ENCODE data around the gene KDF1. TPM values are rescaled to one million over a fixed set of nuclear protein-coding genes. Genes with fewer than 3 reads are reported as not detected.

KDF1 gene, protein sequence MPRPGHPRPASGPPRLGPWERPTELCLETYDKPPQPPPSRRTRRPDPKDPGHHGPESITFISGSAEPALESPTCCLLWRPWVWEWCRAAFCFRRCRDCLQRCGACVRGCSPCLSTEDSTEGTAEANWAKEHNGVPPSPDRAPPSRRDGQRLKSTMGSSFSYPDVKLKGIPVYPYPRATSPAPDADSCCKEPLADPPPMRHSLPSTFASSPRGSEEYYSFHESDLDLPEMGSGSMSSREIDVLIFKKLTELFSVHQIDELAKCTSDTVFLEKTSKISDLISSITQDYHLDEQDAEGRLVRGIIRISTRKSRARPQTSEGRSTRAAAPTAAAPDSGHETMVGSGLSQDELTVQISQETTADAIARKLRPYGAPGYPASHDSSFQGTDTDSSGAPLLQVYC
- polyA plus RNA-seq (ENCODE audit: insufficient read length in 12 of 12), result 1 to 10 TPM in 2 of 12 donors, under 1 TPM in 3, not detected in 7; 0.09 to 5.0 (median 0.70) TPM
- long read RNA-seq, donor 1, transcript KDF1-201 (4 exons, 1,793 nt), result major isoform, 7 of 26 reads
- long read RNA-seq, donor 1, partial matches to known transcripts, result 19 of 26 reads
- long read RNA-seq, donor 1, other reads (novel, unspliced or antisense), result 0 of 26 reads
- long read RNA-seq, donor 2, result 0 reads
- long read RNA-seq, donor 3, result 0 reads
- long read RNA-seq, donor 4, result 0 reads
- long read RNA-seq, donor 5, result 0 reads
- long read RNA-seq, donor 6, result 0 reads
- long read RNA-seq, donor 7, partial matches to known transcripts, result 0 of 1 reads
- long read RNA-seq, donor 7, other reads (novel, unspliced or antisense), result 0 of 1 reads
- long read RNA-seq, donor 8, result 0 reads
- long read RNA-seq, donor 9, result 0 reads
- long read RNA-seq, donor 10, result 0 reads
- long read RNA-seq, donor 11, result 0 reads

- no peak for DNase-seq
Observed at GRCh38 chr1:26959722-26960624, at the start of gene KDF1. Gene KDF1, minus strand, starts transcription at chr1:26960468. Its CDS starts 8,088 bp downstream, at chr1:26952380.

- no peak for DNase-seq
Observed at GRCh38 chr1:27009601-27010197, 49.4 kb upstream of the KDF1 start.

DNA sequence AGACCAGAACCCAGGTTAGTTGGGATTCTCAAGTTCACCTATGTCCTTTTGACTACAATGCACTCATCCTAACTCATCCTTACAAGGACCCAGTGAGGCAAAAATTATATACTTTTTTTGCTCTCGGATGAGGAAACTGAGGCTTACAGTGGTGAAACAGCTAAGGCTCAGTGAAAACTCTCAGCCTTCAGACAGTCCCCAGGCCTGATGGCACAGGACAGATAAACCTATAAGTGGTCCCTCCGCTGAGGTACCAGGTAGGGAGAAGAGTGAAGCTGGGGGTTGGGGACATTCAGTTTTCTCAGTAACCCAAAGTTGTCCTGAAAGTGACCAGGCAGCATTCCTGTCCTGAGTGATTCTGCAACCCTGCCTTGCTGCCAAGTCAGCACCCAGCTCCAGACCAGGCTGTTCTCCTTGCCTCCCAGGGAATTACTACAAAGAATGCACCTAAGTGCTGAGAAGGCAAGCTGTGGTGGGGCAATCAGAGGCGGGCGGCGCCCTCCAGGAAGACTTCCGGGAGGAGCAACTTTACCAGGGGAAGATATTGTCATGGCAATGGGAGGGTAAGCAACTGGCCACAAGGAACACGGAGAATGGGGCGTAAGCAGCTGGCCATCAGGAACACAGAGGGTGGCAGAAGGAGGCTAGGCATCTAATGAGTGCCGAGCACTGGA is 47.8 kb upstream of the KDF1 start:
- no peak for DNase-seq

DNA sequence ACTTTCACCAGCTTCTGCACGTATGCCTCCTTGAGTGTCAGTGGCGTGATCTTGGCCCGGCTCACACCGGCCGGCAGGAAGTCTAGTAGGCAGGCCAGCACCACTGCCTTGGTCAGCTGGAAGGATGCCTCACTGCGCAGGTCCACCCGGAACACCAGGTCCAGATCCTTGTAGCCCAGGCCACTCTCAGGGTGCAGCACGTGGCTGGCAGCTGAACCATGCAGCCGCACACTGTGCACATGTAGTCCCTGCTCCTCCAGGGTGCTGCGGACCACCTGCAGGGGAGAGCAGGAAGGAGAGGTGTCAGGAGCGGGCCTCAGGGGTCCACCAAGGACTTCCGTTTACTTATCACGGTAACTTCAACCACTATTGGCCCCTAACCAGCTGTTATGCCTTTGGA is 46.4 kb upstream of the KDF1 start:
- DNase-seq, result no peak

DNA sequence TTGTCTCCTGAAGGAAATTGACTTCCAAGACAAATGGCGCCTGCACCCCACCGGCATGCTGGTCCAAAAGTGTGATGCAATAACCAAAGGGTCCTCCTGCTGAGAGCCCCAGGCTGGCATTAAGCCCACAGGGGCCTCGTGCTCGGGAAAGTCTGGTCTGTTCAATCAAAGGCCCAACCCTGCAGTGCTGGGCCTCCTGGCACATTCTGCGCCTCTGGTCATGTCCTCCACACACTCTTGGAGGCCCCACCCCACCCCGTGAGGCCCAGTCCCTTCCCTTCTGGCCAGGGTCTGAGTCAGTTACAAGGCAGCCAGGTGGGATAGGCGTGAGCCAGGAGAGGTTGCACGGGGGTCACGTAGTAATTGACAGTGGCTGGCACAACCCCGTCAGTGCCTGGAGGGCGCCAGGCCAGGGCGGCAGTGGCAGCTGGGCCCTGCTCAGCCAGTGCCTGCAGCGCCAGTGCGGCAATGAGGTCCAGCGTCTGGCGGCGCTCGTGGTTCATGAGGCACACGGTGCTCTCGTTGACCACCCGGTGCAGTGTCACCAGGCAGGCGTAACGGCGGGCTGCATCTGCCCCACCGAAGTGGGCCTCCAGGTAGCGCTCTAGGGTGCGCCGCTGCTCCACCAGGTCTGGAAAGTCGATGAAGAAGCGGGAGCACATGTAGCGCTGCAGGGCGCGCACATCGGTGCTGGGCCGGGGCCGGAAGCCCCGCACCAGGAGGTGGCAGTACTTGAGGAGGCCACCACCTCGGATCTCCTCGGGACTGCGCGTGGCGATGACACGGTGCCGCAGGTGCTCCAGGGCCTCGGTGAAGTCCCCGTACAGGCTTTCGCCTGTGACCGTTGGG is 45.6 kb upstream of the KDF1 start:
- DNase-seq, result no peak

- DNase-seq, result no peak
Observed at GRCh38 chr1:27005166-27005530, 44.9 kb upstream of the KDF1 start.

GRCh38 chr1:27004471-27005165 is 44.4 kb upstream of the KDF1 start:
- DNase-seq, result no peak

DNA sequence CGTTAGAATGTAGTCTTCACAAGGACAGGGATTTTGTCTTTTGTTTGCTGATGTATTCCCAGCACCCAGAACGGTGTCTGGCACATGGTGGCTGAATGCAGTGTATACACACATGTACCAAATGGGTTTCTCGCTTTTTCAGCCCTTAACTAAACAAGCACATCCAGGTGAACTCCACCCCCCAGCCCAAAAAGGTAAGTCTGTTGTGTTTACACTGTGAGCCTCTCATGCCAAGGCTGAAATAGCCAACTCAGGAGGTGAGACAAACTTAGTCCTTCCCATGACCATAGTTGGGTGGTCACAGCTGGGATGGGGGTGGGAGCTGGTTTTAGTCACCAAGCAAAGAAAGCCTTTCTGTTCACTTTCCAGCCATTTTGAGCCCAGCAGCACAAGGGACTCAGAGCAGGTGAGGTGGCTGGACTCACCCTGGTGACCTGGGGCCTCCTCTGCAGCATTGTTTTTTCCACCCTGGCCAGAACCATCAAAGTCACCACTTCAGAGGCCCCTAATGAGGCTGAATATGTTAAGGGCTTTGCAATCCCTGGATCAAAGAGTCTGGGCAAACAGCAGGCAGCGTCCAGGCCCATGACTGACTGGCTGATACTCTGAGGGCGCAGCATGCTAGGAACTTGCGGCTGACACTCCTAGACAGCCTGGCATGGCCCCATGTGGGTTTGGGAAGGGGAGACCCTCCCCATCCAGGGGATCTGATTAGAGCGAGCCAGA is 43.6 kb upstream of the KDF1 start:
- no peak for DNase-seq

DNA sequence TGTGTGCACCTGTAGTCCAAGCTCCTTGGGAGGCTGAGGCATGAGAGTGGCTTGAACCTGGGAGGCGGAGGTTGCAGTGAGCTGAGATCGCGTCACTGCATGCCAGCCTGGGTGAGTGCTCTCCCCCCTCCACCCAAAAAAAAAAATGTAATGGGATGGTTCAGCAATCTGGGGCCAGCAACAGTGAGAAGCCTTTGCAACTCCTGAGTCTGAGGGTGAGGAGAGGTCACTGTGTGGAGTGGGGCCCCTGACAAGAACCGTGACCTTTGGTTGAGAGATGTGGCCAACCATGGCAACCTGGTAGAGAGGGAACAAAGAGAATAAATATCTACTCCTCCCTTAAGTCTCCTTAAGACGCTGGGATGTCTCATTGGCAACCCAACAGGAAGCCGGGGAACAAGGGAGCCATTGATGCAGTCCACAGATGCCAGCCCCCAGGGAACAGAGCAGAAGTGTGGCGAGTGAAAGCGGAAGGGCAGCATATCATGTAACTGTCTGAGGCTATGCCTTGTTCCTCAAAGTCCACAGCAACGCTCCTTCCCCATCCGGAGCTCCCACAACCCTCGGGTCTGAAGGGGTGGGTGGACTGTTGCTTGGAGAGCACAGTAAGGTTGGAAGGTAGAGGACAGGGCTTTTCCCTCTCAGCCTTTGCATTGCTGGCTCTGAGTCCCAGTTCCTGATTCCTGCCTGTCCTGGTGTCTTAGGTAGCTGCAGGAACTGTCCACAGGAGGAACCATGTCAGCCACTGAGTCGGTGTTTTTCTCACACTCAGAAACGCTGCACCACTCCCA is 41.5 kb upstream of the KDF1 start:
- peak; percentile 35 for DNase-seq

GRCh38 chr1:27000817-27001460 is 40.7 kb upstream of the KDF1 start:
- no peak for DNase-seq

GRCh38 chr1:27000090-27000816 is 40.0 kb upstream of the KDF1 start:
- DNase-seq, result no peak

GRCh38 chr1:26999440-26999987 is 39.2 kb upstream of the KDF1 start:
- no peak for DNase-seq

DNA sequence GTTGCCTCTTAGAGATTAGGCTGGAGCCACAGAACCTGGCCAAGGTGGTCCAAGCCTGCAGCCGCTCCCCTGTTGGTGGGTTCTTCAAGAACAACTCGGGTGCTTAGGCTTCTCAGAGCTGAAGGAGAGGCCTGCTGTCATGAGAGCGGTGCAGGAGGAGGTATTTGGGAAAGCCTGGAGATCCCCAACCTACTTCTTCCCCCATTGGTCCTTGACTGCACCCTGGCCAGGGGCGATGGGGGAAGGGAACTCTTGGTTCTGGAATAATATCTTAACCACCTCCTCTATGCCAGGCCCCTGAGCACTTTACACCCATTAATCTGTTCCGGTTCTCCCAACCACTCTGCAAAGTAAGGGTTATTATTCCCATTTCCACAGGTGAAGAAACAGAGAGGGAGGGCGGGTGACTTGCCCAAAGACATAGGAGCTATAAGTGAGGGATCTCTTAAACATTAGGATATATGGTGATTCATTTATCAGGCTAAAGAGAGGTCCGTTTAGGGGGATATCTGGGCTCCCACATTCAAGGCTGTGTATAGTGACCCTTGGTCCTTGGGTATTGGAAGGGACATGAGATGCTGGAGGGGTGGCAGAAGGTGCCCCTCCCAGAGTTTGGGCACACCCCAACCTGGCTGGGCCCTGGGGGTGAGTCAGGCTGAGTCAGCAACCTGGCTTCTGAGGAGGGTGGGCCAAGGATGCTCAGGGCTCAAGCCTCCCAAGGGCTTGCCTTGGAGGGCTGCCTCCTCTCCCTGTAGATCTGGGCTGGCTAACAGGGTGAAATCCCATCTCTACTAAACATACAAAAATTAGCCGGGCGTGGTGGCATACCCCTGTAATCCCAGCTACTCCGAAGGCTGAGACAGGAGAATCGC is 38.4 kb upstream of the KDF1 start:
- no peak for DNase-seq

DNA sequence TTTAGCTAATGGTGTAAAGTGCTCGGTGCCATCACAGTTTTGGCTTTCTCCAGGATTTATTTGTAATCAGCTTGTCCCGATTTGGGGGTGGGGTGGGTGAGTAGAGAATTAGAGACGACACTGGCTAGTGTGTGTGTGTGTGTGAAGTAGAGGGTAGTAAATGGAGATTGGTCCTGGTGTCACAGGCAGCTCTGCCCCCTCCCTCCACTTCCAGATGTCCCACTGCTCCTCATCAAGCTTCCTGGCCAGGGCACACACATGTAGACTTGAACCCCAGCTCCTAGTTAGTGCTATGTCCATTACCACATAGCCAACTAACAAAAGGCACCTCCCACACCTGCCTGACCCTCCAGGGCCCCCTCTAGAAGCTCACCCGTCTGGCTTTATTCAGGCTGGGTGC is 36.4 kb upstream of the KDF1 start:
- no peak for DNase-seq

DNA sequence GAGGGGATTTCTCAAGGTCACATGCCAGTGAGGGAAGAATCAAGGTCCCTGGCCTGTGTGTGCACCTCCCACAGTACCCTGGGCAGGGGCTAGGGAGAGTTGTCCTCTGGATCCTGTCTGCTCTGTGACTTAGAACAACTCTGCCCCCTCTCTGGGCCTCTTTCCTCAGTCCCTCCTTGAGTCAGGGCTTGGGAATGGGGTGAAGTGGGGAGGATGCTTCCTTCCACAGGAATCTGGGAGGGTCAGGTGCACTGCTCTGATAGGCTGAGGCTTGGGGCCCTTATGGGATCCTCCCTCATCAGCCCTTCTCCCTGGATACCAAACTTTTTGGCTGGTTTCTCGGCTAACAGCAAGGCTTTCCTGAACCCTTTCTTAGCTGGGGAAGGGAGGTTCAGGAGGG is 35.8 kb upstream of the KDF1 start:
- DNase-seq, result no peak
